Fibroblast of mammary gland (primary cell): ENCODE results near the gene MTNR1B.

Experiments
- DNase-seq: peaks from one replicate; pipeline ENCODE4 v3.0.0-alpha.2; 2010; ENCODE audit warnings: low read depth
- H3K4me3 ChIP-seq: 2 replicates; pipeline ENCODE4 v1.5.1; 2011; ENCODE audit warnings: low read depth, mild to moderate bottlenecking, low read length, moderate library complexity; ENCODE audit not compliant: control insufficient read depth
- TF ChIP-seq, protein P1 (sequence below): conservative IDR thresholded peaks from 2 replicates; pipeline ENCODE4 v1.5.1; 2011; ENCODE audit warnings: low read depth, low read length, inconsistent platforms; ENCODE audit not compliant: control insufficient read depth, insufficient read depth

The MTNR1B gene

DNA sequence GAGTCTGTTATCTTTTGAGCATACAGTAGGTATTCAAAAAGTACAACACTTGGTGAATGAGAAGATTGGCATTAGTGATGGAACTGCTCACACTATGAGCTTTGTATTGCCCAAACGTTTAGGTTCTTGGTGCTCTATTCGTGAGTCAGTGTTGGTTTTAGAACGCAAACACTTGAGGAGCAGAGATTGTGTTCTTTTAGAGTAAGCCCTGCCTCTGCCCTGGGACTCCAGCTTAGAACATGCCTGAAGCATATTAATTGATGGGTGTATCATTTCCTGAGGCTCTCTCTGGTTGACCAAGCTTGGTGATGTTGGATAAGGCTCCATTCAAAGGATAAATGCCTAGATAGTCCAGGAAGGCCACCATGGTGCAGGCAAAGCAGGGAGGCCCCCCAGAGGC, 10.9 kb downstream of the MTNR1B start:
- H3K4me3 ChIP-seq = no peak overlapping the region
- TF ChIP-seq, protein P1, sequence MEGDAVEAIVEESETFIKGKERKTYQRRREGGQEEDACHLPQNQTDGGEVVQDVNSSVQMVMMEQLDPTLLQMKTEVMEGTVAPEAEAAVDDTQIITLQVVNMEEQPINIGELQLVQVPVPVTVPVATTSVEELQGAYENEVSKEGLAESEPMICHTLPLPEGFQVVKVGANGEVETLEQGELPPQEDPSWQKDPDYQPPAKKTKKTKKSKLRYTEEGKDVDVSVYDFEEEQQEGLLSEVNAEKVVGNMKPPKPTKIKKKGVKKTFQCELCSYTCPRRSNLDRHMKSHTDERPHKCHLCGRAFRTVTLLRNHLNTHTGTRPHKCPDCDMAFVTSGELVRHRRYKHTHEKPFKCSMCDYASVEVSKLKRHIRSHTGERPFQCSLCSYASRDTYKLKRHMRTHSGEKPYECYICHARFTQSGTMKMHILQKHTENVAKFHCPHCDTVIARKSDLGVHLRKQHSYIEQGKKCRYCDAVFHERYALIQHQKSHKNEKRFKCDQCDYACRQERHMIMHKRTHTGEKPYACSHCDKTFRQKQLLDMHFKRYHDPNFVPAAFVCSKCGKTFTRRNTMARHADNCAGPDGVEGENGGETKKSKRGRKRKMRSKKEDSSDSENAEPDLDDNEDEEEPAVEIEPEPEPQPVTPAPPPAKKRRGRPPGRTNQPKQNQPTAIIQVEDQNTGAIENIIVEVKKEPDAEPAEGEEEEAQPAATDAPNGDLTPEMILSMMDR = no peak
- DNase-seq = no peak

DNA sequence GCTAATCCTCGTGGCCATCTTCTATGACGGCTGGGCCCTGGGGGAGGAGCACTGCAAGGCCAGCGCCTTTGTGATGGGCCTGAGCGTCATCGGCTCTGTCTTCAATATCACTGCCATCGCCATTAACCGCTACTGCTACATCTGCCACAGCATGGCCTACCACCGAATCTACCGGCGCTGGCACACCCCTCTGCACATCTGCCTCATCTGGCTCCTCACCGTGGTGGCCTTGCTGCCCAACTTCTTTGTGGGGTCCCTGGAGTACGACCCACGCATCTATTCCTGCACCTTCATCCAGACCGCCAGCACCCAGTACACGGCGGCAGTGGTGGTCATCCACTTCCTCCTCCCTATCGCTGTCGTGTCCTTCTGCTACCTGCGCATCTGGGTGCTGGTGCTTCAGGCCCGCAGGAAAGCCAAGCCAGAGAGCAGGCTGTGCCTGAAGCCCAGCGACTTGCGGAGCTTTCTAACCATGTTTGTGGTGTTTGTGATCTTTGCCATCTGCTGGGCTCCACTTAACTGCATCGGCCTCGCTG, 12.1 kb downstream of the MTNR1B start:
- TF ChIP-seq, protein P1 = no peak
- no peak overlapping the region for H3K4me3 ChIP-seq
- no peak for DNase-seq

DNA sequence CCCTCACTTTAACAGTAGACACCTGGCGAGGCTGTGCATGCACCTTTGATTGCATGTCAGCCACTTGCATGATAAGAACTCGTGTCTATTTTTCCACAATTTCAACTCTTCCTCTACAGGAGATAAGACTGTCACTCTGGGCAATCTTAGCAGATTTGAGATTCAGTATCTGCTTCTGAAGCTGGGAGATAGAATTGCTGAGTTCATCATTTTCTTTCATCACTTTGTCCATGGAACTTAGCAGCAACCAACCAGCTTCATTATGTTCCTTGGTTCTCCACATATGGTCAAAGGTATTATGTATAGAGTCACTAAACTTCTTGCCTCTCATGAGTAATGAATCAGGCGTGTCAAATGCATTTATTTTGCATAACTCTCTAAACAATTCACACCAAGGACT, 17.1 kb downstream of the MTNR1B start:
- no peak overlapping the region for H3K4me3 ChIP-seq
- no peak for DNase-seq

DNA sequence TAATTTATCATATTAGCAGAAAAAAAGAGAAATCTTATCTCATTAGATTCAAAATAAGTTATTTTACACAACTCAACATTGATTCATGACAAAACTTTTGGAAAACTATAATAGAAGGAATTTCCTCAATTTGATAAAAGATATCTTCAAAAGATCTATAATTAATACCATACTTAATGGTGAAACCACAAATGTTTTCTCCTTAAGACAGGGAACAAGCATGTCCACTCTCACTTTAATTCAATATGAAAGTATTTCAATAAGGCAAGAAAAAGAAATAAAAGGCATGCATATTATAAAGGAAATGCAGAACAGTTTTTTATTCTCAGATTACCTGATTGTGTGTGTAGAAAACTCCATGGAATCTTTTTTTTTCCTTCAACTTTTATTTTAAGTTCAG, 23.6 kb downstream of the MTNR1B start:
- no peak overlapping the region for H3K4me3 ChIP-seq
- DNase-seq = no peak
- TF ChIP-seq, protein P1 = no peak

More for the DNA sequence above, 17.1 kb downstream of the MTNR1B start:
- TF ChIP-seq, protein P1 = no peak

DNA sequence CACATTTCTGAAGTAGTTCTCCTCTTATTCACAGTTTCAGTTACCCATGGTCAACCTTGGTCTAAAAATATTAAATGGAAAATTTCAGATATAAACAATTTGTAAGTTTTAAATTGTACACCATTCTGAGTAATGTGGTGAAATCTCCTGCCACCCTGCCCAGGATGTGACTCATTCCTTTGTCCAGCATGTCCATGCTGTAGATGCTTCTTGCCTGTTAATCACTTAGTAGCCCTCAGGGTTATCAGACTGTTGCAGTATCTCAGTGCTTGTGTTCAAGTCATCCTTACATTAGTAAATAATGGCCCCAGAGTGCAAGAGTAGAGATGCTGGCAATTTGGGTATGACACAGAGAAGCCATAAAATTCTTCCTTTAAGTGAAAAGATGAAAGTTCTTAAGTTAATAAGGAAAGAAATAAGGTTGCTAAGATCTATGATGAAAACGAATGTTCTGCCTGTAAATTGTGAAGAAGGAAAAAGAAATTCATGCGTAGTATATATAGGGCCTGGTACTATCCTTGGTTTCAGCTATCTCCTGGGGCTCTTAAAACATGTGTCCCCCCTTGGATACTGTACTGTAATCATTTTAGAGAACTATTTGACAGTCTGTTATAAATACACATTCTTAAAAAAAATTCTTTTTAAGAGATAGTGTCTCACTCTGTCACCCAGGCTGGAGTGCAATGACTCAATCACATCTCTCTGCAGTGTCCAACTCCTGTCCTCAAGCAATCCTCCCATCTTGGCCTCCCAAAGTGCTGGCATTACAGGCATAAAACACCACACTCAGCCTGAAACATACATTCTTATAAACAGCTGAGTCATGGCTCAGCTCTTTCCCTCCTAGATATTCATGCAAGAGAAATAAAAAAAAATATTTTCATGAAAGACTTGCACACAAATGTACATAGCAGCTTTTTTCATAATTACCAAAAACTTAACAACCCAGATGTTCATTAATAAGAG, 31.3 kb downstream of the MTNR1B start:
- DNase-seq = peak; percentile 79
- TF ChIP-seq, protein P1 = no peak
- no peak overlapping the region for H3K4me3 ChIP-seq

DNA sequence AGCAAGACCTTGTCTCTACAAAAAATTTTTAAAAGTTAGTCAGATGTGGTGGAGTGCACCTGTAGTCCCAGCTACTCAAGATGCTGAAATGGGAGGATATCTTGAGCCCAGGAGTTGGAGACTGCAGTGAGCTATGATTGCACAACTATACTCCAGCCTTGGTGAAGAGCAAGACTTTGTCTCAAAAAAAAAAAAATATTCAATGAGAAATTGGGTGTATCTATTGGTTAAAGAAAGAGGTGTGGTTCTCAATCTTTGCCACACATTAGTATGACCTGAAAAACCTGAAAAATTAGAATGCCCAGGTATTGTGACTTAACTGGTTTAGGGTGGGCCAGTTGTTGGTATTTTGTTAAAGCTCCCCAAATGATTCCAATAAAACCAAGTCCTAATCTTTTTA, 32.4 kb downstream of the MTNR1B start:
- H3K4me3 ChIP-seq = no peak overlapping the region
- no peak for DNase-seq
- TF ChIP-seq, protein P1 = no peak
